Right ventricle myocardium inferior (tissue), 1 donor: ENCODE measurements around the gene CPAMD8. TPM values are rescaled to one million over a fixed set of nuclear protein-coding genes. Genes with fewer than 3 reads are reported as not detected.

Experiments
- ATAC-seq: fragments of 200-7000 bp; cut with Tn5 transposase; one replicate; pipeline ENCODE4 v1.9.1; 2020; ENCODE audit warnings: mild to moderate bottlenecking, moderate library complexity
- DNase-seq: peaks from one replicate; pipeline ENCODE4 v3.0.0; 2021; ENCODE audit errors: missing footprints
- intact Hi-C: fragments of 100-400 bp; cut with DNase I; formaldehyde crosslinking; loops from one replicate; pipeline ENCODE4 v1.11.0; 2022
- total RNA-seq: library from RNA; stranded (reverse); fragmentation: NEBNext Ultra II Directional; extraction: Animal tissue kit (Norgen Biotek cat#: 25700); gene quantifications from one replicate; pipeline ENCODE4 v1.2.1, GENCODE V29; 2021
- donor health status: DM: no; HTN: yes; CAD: no; lungs with severe emphysema.

The CPAMD8 gene
- total RNA-seq, 1 donor from 2014 or later, result 16.0 TPM

GRCh38 chr19:16908759-16909158, 117.9 kb downstream of the CPAMD8 start:
- ATAC-seq, result no peak
- no peak for DNase-seq
- intact Hi-C loops, result no loop called here

- ATAC-seq (no peak), DNase-seq (no peak)
- intact Hi-C loops, result no loop called here
Measured at GRCh38 chr19:16904599-16904998, 122.0 kb downstream of the CPAMD8 start.

DNA sequence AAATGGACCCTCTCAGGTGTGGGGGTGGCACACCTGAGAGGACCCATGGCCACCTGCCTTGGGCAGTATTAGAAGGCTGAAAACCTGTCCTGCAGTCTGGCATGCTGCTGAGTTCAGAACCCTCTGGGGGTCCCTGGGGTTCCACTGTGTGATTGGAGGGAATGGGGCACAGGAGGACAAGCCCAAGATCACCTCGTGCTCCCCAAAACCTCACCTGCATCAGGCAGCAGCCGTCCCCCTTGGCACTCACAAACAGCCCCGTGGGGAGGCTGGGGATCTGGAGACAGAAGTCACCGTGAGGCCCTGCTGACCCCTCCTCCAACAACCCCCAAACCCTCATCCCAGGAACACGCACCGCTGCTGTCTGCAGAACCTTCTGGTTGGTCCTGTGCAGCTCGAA, 123.3 kb downstream of the CPAMD8 start:
- DNase-seq, result no peak
- intact Hi-C loops, result no loop called here
- ATAC-seq, result no peak

DNA sequence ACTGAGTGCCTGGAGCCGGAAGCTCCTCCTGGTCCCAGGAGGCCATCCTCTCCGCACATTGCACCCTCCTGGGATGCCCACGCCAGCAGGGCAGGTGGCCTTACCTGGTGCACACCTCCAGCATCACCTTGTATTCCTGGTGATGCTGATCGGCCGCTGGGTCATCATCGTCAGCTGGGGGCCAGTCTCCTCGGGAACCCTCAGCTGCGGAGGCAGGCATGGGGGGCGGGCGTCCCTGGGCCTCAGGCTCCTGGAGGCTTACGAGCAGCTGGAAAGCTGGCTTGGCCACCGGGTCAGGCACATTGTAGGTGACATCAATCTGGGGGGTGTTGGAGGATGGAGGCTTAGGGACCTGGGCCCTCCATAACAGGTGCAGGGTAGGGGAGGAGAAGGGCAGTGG, 124.1 kb downstream of the CPAMD8 start:
- ATAC-seq, result no peak
- DNase-seq, result no peak
- intact Hi-C loops, result no loop called here

GRCh38 chr19:16901491-16902175, 125.0 kb downstream of the CPAMD8 start:
- intact Hi-C loops, result no loop called here
- ATAC-seq, result no peak
- DNase-seq, result no peak

DNA sequence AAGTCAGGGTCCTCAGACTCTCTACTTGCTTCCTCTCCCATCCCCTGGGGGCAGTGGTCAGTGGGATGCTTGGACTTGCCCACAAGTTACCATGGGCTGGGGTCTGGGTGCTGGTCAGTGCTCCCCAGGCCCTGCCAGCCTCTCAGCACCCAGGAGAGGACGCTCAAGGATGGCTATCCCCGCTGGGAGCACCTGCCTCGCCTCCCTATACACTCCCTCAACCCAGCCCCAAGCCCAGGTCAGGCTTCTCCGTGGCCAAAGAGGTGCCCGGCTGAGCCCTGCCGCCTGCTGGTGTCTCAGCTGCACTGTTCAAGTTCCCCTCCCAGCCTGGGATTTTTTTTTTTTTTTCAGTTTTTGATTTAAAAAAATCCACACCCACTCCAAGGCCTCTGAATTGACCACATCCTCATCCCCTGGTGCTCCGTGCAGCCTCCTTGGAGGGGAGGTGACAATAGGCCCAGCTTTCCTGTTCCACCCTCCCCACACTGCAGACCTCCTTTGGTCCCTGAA, 127.0 kb downstream of the CPAMD8 start:
- DNase-seq (no peak), ATAC-seq (no peak)
- intact Hi-C loops, result loop anchor here (2.0 to 10.0 kb wide), 3 partner anchors 72 to 145 kb away; partner anchors contain the start of gene SIN3B

GRCh38 chr19:16898361-16899015, 128.1 kb downstream of the CPAMD8 start:
- DNase-seq (no peak), ATAC-seq (no peak)
- intact Hi-C loops, result loop anchor here (2.0 to 10.0 kb wide), 3 partner anchors 71 to 146 kb away; partner anchors contain the start of gene SIN3B

DNA sequence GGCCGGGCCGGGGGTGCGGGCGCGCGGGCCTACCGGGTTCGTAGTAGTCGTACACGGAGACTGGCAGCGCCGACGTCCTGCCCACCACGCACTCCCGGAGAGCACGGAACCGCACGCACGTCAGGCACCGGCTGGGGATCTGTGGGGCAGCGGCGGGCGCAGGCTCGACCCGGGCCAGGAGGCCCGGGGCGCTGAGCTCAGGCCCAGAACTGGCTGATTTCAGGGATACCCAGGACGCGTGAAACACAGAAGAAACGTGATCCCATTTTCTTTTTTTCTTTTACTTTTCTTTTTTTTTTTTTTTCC, 128.8 kb downstream of the CPAMD8 start:
- DNase-seq, result peak; percentile 82
- intact Hi-C loops, result loop anchor here (2.0 to 10.0 kb wide), 3 partner anchors 71 to 147 kb away; partner anchors contain the start of gene SIN3B
- ATAC-seq, result no peak

- ATAC-seq, result peak; percentile 91
- DNase-seq, result peak; percentile 96
- intact Hi-C loops, result loop anchor here (5.0 to 10.0 kb wide), 2 partner anchors 70 to 148 kb away; partner anchors contain the start of gene SIN3B
Measured at GRCh38 chr19:16897029-16897855, 129.4 kb downstream of the CPAMD8 start.

DNA sequence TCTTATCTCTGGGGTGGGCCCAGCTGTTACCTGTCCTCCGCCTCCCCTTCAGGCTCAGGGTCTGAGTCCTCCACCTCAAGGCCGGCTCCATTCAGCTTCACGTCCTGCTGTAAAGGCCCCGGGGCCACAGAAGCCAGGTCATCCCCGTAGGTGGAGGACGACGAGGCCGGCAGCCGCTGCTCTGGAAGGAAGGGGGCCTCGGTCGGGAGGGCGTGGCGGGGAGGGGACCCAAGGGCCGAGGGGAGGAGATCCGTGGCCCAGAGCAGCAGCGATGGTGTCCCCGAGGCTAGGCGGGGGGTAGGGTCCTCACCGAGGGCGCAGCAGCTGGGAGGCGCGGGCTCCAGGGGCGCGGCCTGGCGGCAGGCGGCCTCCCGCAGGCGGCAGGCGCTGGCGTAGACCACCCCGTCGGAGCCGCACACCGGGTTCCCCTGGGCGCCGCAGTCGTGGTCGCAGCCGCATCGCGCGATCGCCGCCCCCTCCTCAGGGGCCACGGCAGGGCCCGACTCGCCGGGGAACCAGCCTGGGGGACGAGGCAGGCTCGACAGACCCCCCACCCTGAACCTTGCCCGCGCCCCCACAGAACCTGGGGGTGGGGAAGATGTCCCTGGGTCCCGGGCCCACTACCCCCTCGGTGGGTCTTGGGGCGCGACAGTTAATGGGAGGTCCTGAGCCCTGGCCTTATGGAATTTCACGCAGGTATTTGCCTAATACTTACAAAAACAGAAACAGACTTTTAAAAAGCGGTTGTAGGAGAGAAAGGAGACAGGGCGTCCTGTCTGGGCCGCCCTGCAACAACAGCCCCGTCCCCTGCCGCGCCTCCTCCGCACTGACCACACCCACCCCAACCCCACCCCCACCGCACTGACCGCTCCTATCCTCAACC, 130.2 kb downstream of the CPAMD8 start:
- DNase-seq, result no peak
- ATAC-seq, result no peak
- intact Hi-C loops, result loop anchor here (5.0 to 10.0 kb wide), 2 partner anchors 69 to 148 kb away; partner anchors contain the start of gene SIN3B

GRCh38 chr19:16895467-16896145, 131.0 kb downstream of the CPAMD8 start:
- intact Hi-C loops, result loop anchor here (5.0 to 10.0 kb wide), 2 partner anchors 68 to 149 kb away; partner anchors contain the start of gene SIN3B
- no peak for DNase-seq
- ATAC-seq, result no peak

DNA sequence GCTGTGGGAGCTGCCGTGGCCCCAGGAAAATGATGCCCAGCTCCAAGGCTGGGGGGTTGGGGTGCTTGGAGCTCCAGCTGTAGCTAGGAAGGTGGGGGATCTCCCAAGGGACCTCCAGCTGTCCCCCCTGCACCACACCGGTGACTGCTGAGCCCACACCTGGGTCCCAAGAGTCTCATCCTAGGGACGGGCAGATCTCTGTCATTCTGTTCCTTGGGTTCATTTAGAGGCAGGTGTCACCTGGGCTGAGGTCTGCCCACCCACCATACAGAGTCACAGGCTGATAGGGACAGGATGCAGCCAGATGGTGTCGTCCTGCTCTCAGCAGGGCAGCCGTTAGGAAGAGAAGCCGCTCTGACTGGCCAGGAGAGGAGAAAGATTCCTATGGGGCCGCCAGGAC, 132.5 kb downstream of the CPAMD8 start:
- intact Hi-C loops, result loop anchor here (10.0 kb wide), 1 partner anchor 151 kb away; no protein-coding TSS in a partner anchor

DNA sequence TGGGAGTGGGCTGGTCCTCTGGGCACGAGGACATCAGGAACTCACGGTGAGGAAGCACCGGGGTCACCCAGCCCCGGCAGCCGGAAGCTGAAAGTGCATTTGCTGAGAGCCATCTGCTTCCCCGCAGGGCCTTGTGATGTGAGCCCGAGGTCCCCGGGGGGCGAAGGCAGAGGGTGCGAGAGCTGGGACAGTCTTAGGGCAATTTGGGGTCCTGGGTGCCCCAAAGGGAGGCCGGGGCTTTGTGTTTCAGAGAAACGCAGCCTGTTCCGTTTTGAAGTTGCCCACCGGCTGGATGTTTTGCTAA, 133.0 kb downstream of the CPAMD8 start:
- no peak for DNase-seq
- intact Hi-C loops, result loop anchor here (10.0 kb wide), 1 partner anchor 151 kb away; no protein-coding TSS in a partner anchor
- ATAC-seq, result no peak

More for the DNA sequence above, 132.5 kb downstream of the CPAMD8 start:
- no peak for DNase-seq
- ATAC-seq, result no peak

GRCh38 chr19:16892868-16893685, 133.5 kb downstream of the CPAMD8 start:
- intact Hi-C loops, result loop anchor here (10.0 kb wide), 1 partner anchor 152 kb away; no protein-coding TSS in a partner anchor
- ATAC-seq, result no peak
- no peak for DNase-seq

- intact Hi-C loops, result loop anchor here (10.0 kb wide), 1 partner anchor 152 kb away; no protein-coding TSS in a partner anchor
- DNase-seq (no peak), ATAC-seq (no peak)
Measured at GRCh38 chr19:16892436-16892835, 134.2 kb downstream of the CPAMD8 start.

- intact Hi-C loops, result loop anchor here (10.0 kb wide), 1 partner anchor 153 kb away; no protein-coding TSS in a partner anchor
- ATAC-seq (no peak), DNase-seq (no peak)
Measured at GRCh38 chr19:16891696-16892382, 134.8 kb downstream of the CPAMD8 start.
